H1 (cell line): Measurements from ENCODE around the gene ITPK1. TPM values are rescaled to one million over a fixed set of nuclear protein-coding genes. Genes with fewer than 3 reads are reported as not detected.

ENCODE experiments used
- CHD2 ChIP-seq: IDR thresholded peaks from 2 replicates; pipeline ENCODE4 v1.6.1; 2012; ENCODE audit warnings: low read length, improper control_type of control experiment
- CTBP2 ChIP-seq: IDR thresholded peaks from 2 replicates; pipeline ENCODE4 v1.7.0; 2011; ENCODE audit warnings: borderline replicate concordance, mild to moderate bottlenecking, moderate library complexity, mixed read lengths, low read length; ENCODE audit not compliant: insufficient read depth, insufficient read length
- EGR1 ChIP-seq: IDR thresholded peaks from 2 replicates; pipeline ENCODE4 v1.6.1; 2011; ENCODE audit warnings: low read depth, low read length, borderline replicate concordance
- NANOG ChIP-seq: IDR thresholded peaks from 2 replicates; pipeline ENCODE4 v1.6.1; 2011; ENCODE audit warnings: low read length, low read depth, mild to moderate bottlenecking, inconsistent platforms; ENCODE audit not compliant: insufficient read depth, poor library complexity, severe bottlenecking
- polyA plus RNA-seq, 7 experiments: library from polyadenylated mRNA; depleted of rRNA in 3 of 7; stranded (reverse) in 5 of 7; unstranded in 2 of 7; fragments of >200 nt in 5 of 7; fragments of 200-250 nt in 2 of 7; gene quantifications; 1 replicate in 5 of 7; 2 replicates in 1 of 7; 4 replicates in 1 of 7; pipeline versions ENCODE4 v1.2.1 to v1.2.3, GENCODE V29; 2011 to 2013; ENCODE audit warnings: missing spikeins in 2 of 7, mixed read lengths in 2 of 7
- total RNA-seq: library from RNA; stranded (reverse); fragmentation: NEBNext Ultra II Directional; extraction: Animal tissue kit (Norgen Biotek cat#: 25700); gene quantifications from 2 replicates; pipeline ENCODE4 v1.2.1, GENCODE V29; 2021
- TF ChIP-seq, protein P1 (sequence below): IDR thresholded peaks from 2 replicates; pipeline ENCODE4 v1.6.1; 2011; ENCODE audit warnings: low read depth, mild to moderate bottlenecking, low read length; ENCODE audit not compliant: insufficient read depth

Gene ITPK1
- total and polyA plus RNA-seq, 2 of the 8 experiments (the other 6 are each of a cell fraction or from before 2014, with no cell fraction given) = 108 to 143 TPM

DNA sequence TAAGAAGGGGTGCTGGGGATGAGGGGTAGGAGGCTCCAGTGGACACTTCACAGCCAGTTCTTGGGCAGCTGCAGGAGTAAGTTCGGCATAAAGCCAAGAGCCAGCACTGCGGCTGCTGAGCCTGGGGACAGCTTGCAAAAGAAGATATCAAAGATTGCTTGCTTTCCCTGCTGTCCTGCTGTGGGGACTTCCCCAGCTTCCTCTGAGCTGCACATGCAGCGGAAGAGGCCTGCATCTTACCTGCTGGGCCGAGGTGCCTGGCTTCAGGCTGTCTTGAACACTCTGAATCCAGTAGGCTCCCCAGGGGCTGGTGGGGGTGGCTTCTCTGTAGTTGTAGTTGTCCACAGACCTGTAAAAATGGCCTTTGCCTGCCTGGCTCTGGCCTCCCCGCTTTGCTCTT lies 191.5 kb downstream of the ITPK1 start (continued):
- TF ChIP-seq, protein P1, sequence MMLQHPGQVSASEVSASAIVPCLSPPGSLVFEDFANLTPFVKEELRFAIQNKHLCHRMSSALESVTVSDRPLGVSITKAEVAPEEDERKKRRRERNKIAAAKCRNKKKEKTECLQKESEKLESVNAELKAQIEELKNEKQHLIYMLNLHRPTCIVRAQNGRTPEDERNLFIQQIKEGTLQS = no peak
- TF ChIP-seq CHD2 (no peak), EGR1 (peak; percentile 14; the same call in 1 of the 2 replicates), CTBP2 (no peak), NANOG (no peak)
